ENCODE data around the gene MICAL3.
"Not testable (repeated sequence)": the region's sequence is repeated elsewhere in the genome, so short reads cannot be mapped to it uniquely, and the experiment has no call there.

MICAL3 gene

DNA sequence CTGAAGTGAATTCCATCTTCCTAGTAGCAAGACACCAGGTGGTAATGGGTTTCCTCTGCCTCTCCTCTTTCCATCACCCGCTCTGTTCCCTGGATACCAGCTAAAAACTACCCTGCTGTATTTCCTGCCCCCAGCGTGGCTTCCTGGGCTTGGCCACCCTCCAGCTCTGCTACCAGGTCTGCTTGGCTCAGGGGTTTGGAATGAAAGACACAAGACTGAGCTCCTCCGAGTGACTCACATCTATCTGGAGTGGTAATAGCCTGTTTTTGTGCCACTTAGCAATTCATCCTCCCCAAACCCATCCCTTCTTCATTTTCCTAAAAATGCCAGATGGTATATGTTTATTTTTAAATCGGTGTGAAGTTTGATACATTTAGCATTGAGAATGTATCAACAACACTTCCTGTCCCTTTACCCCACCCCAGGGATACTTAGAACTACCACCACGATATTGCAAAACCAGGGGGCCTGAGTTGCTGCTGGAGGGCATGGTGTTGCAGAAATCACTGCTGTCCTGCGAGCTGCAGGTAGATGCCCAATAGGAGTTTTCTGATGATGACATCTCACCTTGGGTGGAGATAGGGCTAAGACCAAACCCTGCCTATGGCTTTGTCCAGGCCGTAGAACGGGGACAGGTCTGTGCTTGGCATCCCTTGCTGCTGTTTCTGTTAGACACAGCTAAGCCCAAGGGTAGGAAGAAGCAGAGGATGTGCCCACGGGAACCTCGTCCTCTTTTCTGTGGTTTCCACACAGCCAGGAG is 7.5 kb upstream of the MICAL3 start:
- no peak for DNase-seq (ENCODE audit: low read depth in 2 of 2)

GRCh38 chr22:18029686-18030267 is 5.4 kb upstream of the MICAL3 start:
- DNase-seq (ENCODE audit: low read depth in 2 of 2), result no peak

GRCh38 chr22:18028817-18029527 is 4.6 kb upstream of the MICAL3 start:
- DNase-seq (ENCODE audit: low read depth in 2 of 2), result no peak

DNA sequence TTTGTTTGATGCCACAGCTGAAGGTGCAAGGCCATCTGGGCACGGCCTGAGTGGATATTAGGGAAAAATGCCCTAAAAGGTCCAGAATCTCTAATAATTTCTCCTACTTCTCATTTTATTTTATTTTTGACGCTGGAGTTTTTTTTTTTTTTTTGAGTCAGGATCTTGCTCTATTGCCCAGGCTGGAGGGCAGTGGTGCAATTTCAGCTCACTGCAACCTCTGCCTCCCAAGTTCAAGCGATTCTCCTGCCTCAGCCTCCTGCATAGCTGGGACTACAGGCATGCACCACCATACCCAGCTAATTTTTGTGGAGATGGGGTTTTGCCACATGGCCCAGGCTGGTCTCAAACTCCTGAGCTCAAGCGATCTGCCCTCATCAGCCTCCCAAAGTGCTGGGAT is 1.5 kb upstream of the MICAL3 start:
- not testable (repeated sequence) for DNase-seq (ENCODE audit: low read depth in 2 of 2)

DNA sequence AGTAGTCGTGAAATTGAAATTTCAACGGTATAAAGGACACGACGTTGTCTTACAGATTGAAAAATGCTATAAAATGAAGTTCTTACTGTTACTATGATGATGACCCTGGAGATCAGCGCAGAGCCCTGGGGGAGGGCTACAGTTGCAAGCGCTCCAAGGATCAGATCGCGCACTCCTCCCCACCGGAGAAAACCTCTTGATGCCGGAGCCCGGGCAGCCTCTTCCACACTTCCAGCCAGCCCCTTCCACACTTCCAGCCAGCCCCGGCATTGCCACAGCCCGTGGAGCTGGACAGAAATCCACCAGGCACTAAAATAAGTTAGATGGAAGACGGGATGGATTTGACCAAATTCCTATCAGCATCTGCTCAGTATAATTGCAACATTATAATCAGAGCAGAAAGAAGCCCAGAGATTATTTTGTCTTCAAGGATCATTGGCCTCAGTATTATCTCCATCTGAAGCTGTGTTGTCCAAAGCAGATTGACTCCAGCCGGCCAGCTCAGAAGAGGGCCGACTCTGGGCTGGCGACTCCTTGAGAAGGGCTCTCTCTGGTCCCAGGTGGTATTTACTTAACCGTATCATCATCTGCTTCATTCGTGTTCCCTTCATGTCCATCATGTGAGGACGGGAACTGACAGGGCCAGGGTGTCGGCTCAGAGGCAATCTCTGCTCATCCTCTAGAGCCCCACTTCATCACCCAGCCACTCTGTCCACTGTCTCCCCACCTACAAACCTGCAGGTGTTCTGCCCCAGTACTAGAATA is 777 bp upstream of the MICAL3 start:
- DNase-seq (ENCODE audit: low read depth in 2 of 2), result no peak

GRCh38 chr22:18023509-18024275 is 669 bp downstream of the MICAL3 start:
- DNase-seq (ENCODE audit: low read depth in 2 of 2), result peak in 1 of 2 experiments; percentile 11

DNA sequence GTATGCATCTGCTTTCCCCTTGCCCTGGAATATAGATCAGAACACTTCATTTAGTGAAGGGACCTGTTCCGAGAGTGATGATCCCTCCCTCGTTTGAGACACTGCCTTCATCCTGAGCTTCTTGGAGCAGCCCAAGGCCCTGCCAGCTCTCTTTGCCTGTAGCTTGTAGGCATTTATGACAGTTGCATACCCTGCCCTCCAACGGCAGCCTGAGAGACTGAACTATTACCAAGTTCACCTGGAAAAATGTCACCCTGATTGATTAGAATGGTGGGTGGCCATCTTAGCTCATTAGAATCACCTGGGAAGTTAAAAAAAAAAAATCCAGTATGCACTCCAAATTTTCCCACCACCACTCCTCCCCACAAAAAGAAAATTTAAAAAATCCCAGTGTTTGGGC is 1.5 kb downstream of the MICAL3 start:
- DNase-seq (ENCODE audit: low read depth in 2 of 2), result no peak

- DNase-seq (ENCODE audit: low read depth in 2 of 2), result no peak
Observed at GRCh38 chr22:18021431-18021830, 2.9 kb downstream of the MICAL3 start.

- DNase-seq (ENCODE audit: low read depth in 2 of 2), result not testable (repeated sequence)
Observed at GRCh38 chr22:18020743-18021142, 3.6 kb downstream of the MICAL3 start.

DNA sequence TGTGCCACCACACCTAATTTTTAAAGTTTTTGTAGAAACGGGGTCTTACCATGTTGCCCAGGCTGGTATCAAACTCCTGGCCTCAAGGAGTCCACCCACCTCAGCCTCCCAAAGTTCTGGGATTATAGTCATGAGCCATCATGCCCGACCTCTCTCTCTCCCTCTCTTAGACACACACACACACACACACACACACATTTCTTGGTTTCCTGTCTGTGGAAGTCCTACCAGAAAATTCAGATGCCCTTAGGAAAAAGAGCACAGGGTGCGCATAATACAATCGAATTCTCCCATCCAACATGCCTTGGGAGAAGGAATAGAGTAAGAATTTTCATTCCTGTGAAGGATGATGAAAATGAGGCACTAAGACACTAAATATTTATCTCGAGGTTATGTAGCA is 10.4 kb downstream of the MICAL3 start:
- DNase-seq (ENCODE audit: low read depth in 2 of 2), result no peak

- DNase-seq (ENCODE audit: low read depth in 2 of 2), result no peak
Observed at GRCh38 chr22:18013436-18013835, 10.9 kb downstream of the MICAL3 start.

DNA sequence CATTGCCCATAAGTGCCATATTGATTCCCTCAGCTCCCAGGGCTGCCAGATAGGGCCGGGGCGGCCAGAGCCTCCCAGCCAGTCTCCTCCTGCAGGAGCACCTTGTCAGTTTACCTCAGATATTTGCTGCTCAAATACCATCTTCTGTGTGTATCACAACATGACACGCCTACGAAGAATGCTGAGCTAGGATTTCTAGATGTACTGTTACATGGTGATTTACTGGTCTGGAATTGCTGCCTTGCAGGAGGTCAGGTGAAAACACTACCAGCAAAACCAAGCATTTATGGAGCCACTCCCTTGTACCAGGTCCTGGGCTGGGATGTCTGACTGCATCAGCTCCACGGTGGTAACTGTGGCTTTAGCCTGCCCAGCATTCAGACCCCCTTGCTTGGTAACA is 11.8 kb downstream of the MICAL3 start:
- DNase-seq (ENCODE audit: low read depth in 2 of 2), result no peak

DNA sequence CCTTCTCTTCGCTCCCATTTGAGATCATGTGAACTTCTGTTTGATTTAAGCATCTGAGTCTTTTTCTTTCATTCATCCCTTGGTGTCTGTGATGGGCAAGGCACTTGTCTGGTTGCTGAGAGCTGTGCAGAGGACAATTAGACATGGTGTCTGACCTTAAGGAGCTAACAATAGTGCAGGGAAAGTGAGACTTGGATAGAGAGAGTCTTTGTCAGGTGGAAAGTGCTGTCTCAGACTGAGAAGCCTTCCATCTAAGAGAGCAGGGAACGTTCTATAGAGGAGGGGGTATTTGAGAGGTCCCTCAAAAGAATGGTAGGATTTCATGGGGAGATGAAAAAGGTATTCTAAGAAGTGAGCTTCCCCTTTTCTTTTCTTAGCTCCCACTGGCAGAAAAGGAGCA is 14.1 kb downstream of the MICAL3 start:
- DNase-seq (ENCODE audit: low read depth in 2 of 2), result no peak

GRCh38 chr22:18008136-18008535 is 16.2 kb downstream of the MICAL3 start:
- DNase-seq (ENCODE audit: low read depth in 2 of 2), result no peak

GRCh38 chr22:18005201-18005926 is 19.0 kb downstream of the MICAL3 start:
- no peak for DNase-seq (ENCODE audit: low read depth in 2 of 2)

DNA sequence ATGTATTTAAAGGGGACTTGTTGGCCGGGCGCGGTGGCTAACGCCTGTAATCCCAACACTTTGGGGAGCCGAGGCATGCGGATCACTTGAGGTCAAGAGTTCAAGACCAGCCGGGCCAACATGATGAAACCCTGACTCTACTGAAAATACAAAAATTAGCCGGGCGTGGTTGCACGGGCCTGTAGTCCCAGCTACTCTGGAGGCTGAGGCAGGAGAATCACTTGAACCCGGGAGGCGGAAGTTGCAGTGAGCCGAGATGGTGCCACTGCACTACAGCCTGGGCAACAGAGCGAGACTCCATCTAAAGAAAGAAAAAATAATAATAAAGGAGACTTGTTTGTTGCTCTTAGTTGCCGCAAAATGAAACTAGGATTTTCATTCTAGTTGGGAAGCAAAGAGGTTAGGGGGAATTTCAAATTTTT is 22.5 kb downstream of the MICAL3 start:
- not testable (repeated sequence) for DNase-seq (ENCODE audit: low read depth in 2 of 2)

GRCh38 chr22:18001040-18001893 is 23.1 kb downstream of the MICAL3 start:
- DNase-seq (ENCODE audit: low read depth in 2 of 2), result peak; percentile 44 to 71

DNA sequence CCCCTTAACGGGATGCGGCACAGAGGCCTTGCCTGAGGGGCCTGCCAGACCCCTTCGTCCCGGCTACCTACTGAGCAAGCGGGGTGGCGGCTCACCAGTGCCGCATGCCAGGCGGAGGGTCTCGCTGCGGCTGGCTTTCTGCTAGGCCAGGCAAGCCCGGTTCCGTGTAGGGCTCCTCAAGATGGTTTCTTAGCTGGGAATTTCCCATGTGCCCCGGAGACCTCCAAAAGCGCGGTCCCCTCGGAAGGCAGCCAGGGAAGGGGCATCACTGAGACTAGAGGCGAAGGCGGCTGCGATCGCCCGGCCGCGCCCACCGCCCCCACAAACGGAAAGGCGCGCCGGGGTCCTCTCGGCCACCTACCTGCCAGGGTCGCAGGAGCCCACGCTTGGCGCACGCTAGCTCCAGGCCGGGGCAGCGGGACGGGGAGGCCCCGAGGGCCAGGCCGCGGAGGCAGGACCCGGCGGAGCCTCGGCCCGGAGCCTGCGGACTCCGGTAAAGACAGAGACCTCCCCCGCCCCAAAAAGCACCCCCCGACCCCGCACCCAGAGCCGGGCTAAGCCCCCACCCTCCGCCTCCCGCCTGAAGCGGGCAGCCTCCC is 23.8 kb downstream of the MICAL3 start:
- no peak for DNase-seq (ENCODE audit: low read depth in 2 of 2)

DNA sequence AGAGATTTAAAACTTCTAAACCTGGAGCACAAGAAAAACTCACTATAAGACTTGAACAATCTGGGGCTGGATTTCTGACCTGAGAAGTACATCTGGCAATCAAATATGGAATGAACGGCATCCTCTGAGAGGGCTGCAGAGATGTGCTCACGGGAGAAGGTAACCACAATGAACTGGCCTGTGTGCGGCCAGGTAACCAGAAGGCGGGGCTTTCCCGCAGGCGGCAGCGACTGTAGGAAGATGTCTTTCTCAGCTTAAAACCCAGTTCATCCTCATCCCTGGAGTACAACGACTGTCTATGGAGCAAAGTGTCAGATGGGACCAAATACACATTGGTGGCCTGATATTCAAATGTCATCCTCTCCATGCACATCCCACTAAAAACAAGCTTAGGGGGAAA is 24.5 kb downstream of the MICAL3 start:
- DNase-seq (ENCODE audit: low read depth in 2 of 2), result no peak
